ENCODE data around the gene DCST1. TPM values are rescaled to one million over a fixed set of nuclear protein-coding genes. Genes with fewer than 3 reads are reported as not detected.

The DCST1 gene
- total and polyA plus RNA-seq, 2 of the 13 experiments (the other 11 are each of a cell fraction or from before 2014, with no cell fraction given): 0.04 TPM; not detected in 1

- no TSS peak for BruUV-seq (replicated peaks)
- WGBS (ENCODE audit: low lambda C conversion rate): 82% methylated on average over 39 of the region's 40 CpGs
- H3K4me2 ChIP-seq (ENCODE audit: low read depth, low read length): no peak overlapping the region
- H3K4me3 ChIP-seq (replicated peaks in 1 of 3; ENCODE audit: insufficient read depth in 1 of 3, low read depth in 2 of 3, low read length in 3 of 3): peak overlapping the region in 1 of 3 experiments; percentile 84; a peak in 1 of 6 replicates
- no peaks in the 10 kb centered on the region; a peak in 1 of 5 replicates for H3K27me3 ChIP-seq (ENCODE audit: control insufficient read depth in 1 of 2, insufficient read depth in 2 of 2, low read length in 2 of 2)
- in situ Hi-C loops (cut with HindIII; ENCODE audit: extremely low pct_ligation_motif_present, low pct_unique_long_range_greater_than_20kb): loop anchor here (5.0 kb wide), 1 partner anchor 37 kb away; the partner anchor contains the start of gene PYGO2
- H3K9me3 ChIP-seq (ENCODE audit: low read length): no peaks in the 10 kb centered on the region
- intact Hi-C loops (cut with micrococcal nuclease; ENCODE audit: unreplicated experiment): loop anchor here (5.0 kb wide), 1 partner anchor 63 kb away; the partner anchor contains the start of gene EFNA4
- ChIA-PET CTCF (ENCODE audit: low intra/inter-chr PET ratio, low total read pairs) (interaction anchor here (2.8 to 6.8 kb wide), 2 partner anchors 18 to 92 kb away, joined by 11 to 54 read pairs; no protein-coding TSS in a partner anchor), POLR2A (interaction anchor here (0.8 to 6.7 kb wide), 5 partner anchors 16 to 67 kb away, joined by 3 to 86 read pairs (median 8); partner anchors contain the start of genes FLAD1 and PBXIP1)
- FAIRE-seq (no peak), ATAC-seq (no peak), DNase-seq (ENCODE audit: low spot score) (no peak)
- H2AFZ ChIP-seq (ENCODE audit: low read length): no peak overlapping the region
- H4K20me1 ChIP-seq (ENCODE audit: insufficient read depth, low read length): no peaks in the 10 kb centered on the region
- H3K79me2 ChIP-seq (ENCODE audit: insufficient read depth, low read length): peaks cover 11% of the 10 kb centered on the region
- H3K4me1 ChIP-seq (ENCODE audit: insufficient read depth, low read length): peaks cover 18% of the 10 kb centered on the region
- 0 out of 2 replicates have a peak overlapping the region, but pooled peaks have one; percentile 4 for H3K9ac ChIP-seq (ENCODE audit: insufficient read depth, low read depth, low read length)
- H3K36me3 ChIP-seq (replicated peaks in 1 of 2; ENCODE audit: control insufficient read depth in 1 of 2, insufficient read depth in 2 of 2, low read length in 2 of 2): no peaks in the 10 kb centered on the region
- H3K27ac ChIP-seq (ENCODE audit: extremely low read length, insufficient read depth, low read length): peak overlapping the region; percentile 97
- TF ChIP-seq ZFP82 (CRISPR knock-in tag; IDR thresholded peaks at IDR 0.05; ENCODE audit: borderline replicate concordance) (no peak), ADNP (CRISPR knock-in tag; IDR thresholded peaks at IDR 0.05) (0 out of 2 replicates have a peak, but pooled peaks have one; percentile 33), ZNF33B (CRISPR knock-in tag; IDR thresholded peaks at IDR 0.05) (peak; percentile 54; the same call in 1 of the 2 replicates), ZFP91 (CRISPR knock-in tag; IDR thresholded peaks at IDR 0.05; ENCODE audit: borderline replicate concordance) (no peak; the same call in 1 of the 2 replicates), AKNA (CRISPR knock-in tag; IDR thresholded peaks at IDR 0.05; ENCODE audit: borderline replicate concordance) (no peak), BCL3 (CRISPR knock-in tag; IDR thresholded peaks at IDR 0.05) (no peak), ZNF260 (CRISPR knock-in tag; IDR thresholded peaks at IDR 0.05; ENCODE audit: borderline replicate concordance, low read depth) (no peak), ZNF841 (CRISPR knock-in tag; IDR thresholded peaks at IDR 0.05; ENCODE audit: borderline replicate concordance) (no peak), CREBL2 (CRISPR knock-in tag; IDR thresholded peaks at IDR 0.05; ENCODE audit: borderline replicate concordance) (no peak), SMC3 (IDR thresholded peaks at IDR 0.05; ENCODE audit: low read length) (0 out of 2 replicates have a peak, but pooled peaks have one; percentile 12), STAG1 (CRISPR knock-in tag; IDR thresholded peaks at IDR 0.05) (peak; percentile 44), PHB2 (IDR thresholded peaks at IDR 0.05; ENCODE audit: partially characterized antibody) (no peak)
Observed at GRCh38 chr1:154998818-154999570, 34.6 kb upstream of the DCST1 start.
